Tibial artery (tissue), 4 donors: ENCODE data around the gene TSPAN9.

Source experiments
- DNase-seq, 2 donors: peaks; one replicate each; pipeline ENCODE4 v3.0.0-alpha.2; 2019
- H3K27ac ChIP-seq, 2 donors: fragments of 200-600 bp; sonication (generic) in 1 of 2; 1 replicate in 1 of 2; 2 replicates in 1 of 2; pipeline ENCODE4 v1.5.1; 2018 to 2019; ENCODE audit warnings: mild to moderate bottlenecking in 1 of 2
- H3K27me3 ChIP-seq, 2 donors: fragments of 200-600 bp; sonication (generic) in 1 of 2; one replicate each; pipeline versions ENCODE4 v1.5.1 to v1.6.0; 2016 to 2019
- H3K36me3 ChIP-seq, 3 donors: fragments of 200-600 bp; sonication (generic) in 2 of 3; one replicate each; pipeline ENCODE4 v1.5.1; 2016 to 2019; ENCODE audit warnings: mild to moderate bottlenecking in 2 of 3
- H3K4me1 ChIP-seq, 4 donors: fragments of 200-600 bp; sonication (generic) in 2 of 4; 1 replicate in 3 of 4; 2 replicates in 1 of 4; pipeline ENCODE4 v1.5.1; 2016 to 2019
- H3K4me3 ChIP-seq, 2 donors: fragments of 200-600 bp; sonication (generic) in 1 of 2; 1 replicate in 1 of 2; 2 replicates in 1 of 2; pipeline ENCODE4 v1.5.1; 2018 to 2019; ENCODE audit warnings: mild to moderate bottlenecking in 2 of 2
- H3K9me3 ChIP-seq, 3 donors: fragments of 200-600 bp; sonication (generic) in 1 of 3; one replicate each; pipeline ENCODE4 v1.5.1; 2016 to 2019
- CTCF ChIP-seq, 2 experiments: fragments of 200-600 bp in 1 of 2; fragments of 450-650 bp in 1 of 2; IDR thresholded peaks; one replicate each; pipeline ENCODE4 v1.5.1; 2017 to 2019; ENCODE audit warnings: antibody characterized with exemption in 2 of 2, mild to moderate bottlenecking in 1 of 2, moderate library complexity in 1 of 2
- intact Hi-C: fragments of 100-400 bp; cut with DNase I; formaldehyde crosslinking; loops from one replicate; pipeline ENCODE4 v1.15.0; 2023; ENCODE audit warnings: low total_unique reads

Gene TSPAN9

GRCh38 chr12:3333991-3334391 is 256.8 kb downstream of the TSPAN9 start:
- no peaks in the 10 kb centered on the region for H3K9me3 ChIP-seq
- no peak overlapping the region for H3K4me3 ChIP-seq
- no peak for TF ChIP-seq CTCF (IDR thresholded peaks at IDR 0.05)
- intact Hi-C loops, result no loop called here
- H3K36me3 ChIP-seq, result no peaks in the 10 kb centered on the region
- no peak for DNase-seq
- H3K27me3 ChIP-seq, result peaks cover 0 to 23% of the 10 kb centered on the region in 2 donors
- no peaks in the 10 kb centered on the region for H3K4me1 ChIP-seq
- H3K27ac ChIP-seq, result no peak overlapping the region

DNA sequence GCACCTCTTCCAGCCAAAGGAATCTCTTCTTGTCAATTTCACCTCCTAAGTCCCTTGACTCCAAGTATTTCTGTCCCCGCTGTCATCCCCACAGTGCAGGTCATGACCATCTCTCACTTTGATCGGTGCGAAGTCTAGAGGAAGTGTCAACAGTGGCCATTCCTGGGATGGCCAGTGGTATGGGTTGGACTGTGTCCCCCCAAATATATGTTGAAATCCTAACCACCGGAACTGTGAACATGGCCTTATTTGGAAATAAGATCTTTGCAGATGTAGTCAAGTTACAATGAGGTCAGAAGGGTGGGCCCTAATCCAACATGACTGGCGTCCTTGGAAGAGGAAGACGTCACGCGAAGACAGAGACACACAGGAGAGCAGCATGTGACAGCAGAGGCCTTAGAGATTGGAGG is 257.9 kb downstream of the TSPAN9 start:
- Histone ChIP-seq H3K36me3 (no peaks in the 10 kb centered on the region), H3K9me3 (no peaks in the 10 kb centered on the region), H3K27me3 (peaks cover 0 to 27% of the 10 kb centered on the region in 2 donors), H3K27ac (no peak overlapping the region), H3K4me3 (no peak overlapping the region), H3K4me1 (no peaks in the 10 kb centered on the region)
- TF ChIP-seq CTCF (IDR thresholded peaks at IDR 0.05), result no peak
- no peak for DNase-seq
- intact Hi-C loops, result no loop called here
